HEK293T (cell line): ENCODE results near the gene KCNQ1.

Experiments
- BHLHE40 ChIP-seq: fragments of 450-650 bp; IDR thresholded peaks from 2 replicates; pipeline ENCODE4 v1.6.1; 2016; ENCODE audit warnings: mild to moderate bottlenecking, moderate library complexity, borderline replicate concordance
- HDGF ChIP-seq: fragments of 450-650 bp; IDR thresholded peaks from 2 replicates; pipeline ENCODE4 v1.6.1; 2017; ENCODE audit warnings: antibody characterized with exemption, borderline replicate concordance
- SP1 ChIP-seq: fragments of 450-650 bp; IDR thresholded peaks from 2 replicates; pipeline ENCODE4 v1.6.1; 2017
- SUZ12 ChIP-seq: fragments of 450-650 bp; IDR thresholded peaks from 2 replicates; pipeline ENCODE4 v1.6.1; 2016; ENCODE audit warnings: mild to moderate bottlenecking
- ZNF384 ChIP-seq: fragments of 450-650 bp; IDR thresholded peaks from 2 replicates; pipeline ENCODE4 v1.6.1; 2016

DNA sequence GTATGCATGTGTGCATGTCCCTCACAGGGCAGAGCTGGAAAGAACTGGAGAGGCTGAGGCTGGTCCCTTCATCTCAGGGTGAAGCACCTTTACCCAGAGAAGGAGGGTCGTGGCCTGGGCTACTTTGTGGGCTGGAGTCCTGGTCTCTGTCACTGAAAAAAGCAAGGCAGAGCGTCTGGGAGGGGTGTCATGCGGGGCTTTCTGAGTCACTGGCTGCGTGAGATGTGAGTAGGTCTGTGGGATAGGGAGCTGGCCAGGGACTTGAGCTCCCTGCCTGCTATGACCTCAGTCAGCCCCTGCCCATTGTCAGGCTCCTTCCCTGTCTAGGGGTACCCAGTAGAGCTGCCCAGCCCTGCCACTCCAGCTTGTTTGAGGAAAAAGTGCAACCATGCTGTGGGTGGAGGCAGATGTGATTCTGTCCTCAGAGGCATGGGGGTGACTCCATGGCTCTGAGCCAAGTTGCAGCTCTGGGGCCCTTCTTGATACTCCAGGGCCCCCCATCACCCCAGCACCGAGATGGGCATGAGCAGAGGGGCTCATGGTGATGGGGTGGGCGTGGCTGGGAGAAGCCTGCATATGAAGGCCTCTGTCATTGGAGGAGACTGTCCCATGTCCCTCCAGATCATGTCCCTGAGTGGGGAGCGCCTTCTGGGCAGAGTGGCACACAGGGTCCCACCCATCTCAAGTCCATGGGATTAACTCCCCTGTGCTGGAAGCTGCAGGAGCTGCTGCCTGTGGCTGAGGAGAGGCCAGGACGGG is 27.8 kb downstream of the KCNQ1 start:
- TF ChIP-seq SUZ12 (no peak), SP1 (no peak), BHLHE40 (no peak), ZNF384 (no peak), HDGF (no peak)
